ENCODE measurements around the gene KDM8.
"Not testable (repeated sequence)": the region's sequence is repeated elsewhere in the genome, so short reads cannot be mapped to it uniquely, and the experiment has no call there.

KDM8 gene

DNA sequence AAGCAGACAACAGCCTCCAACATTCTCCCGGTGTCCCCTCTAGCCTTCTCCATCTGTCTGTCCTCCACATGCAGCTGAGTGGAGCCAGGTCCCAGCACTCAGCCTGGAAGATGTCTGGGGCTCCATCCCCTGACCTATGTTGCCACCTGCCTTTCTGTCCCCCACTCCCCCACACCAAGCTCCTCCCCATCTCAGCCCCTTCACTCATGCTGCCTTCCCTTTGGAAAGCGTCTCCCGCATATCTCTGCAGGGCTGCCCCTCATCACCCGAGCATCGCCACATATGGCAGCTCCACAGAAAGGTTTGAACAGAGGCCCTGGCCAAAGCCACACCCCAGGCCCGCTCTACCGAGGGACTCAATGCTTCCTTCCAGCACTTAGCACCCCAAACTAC, 41.0 kb downstream of the KDM8 start:
- DNase-seq (ENCODE audit: low spot score): no peak

DNA sequence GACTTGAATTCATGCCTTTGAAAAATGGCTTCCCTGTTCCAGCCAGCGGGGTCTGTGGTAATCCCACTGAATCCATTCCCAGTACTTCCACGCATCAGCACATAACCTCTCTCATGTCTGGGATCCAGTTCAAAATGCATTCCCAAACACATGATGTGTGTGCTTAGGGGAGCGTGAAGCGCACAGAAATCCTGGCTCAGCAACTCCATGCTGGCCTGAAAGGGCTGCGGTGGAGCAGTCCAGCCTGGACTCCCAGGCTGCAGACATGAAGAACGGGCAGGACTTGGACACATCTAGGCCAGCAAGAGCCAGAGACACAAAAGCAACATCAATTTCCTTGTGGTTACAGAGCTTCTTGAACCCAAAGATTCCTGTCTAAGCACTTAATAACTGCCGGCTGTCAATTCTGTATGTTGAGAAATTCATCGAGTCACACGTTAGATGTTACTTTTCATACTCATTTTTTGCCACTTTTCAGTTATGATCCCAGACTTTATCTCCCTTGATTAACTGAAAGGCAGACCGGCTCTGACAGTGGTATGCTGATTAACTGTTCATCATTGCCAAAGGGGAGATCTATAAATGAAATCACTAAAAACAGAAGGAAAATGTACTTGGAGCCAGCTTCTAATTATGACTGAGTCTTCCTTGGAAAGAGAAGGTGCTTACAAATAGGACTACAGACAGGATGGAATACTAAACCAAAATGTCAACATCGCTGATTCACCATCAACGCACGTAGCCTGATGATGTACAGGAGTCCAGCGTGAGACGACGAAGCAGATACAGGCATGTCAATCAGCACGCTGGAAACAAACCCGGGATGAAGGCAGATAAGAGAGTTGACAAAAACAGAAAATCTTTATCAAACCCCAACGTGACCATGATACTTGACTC, 42.2 kb downstream of the KDM8 start:
- peak; percentile 48 for DNase-seq (ENCODE audit: low spot score)

DNA sequence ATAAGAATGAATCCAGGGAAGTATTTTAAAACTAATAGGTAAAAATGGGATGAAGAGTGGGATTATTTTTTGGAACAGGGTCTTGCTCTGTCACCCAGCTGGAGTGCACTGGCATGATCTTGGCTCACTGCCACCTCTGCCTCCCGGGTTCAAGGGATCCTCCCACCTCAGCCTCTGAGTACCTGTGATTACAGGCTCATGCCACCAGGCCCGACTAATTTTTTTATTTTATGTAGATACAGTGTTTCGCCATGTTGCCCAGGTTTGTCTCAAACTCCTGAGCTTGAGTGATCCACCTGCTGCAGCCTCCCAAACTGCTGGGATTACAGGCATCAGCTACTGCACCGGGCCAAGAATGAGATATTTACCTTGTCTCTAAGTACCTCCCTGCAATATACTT, 43.1 kb downstream of the KDM8 start:
- no peak for DNase-seq (ENCODE audit: low spot score)

- not testable (repeated sequence) for DNase-seq (ENCODE audit: low spot score)
These were observed 43.8 kb downstream of the KDM8 start for GRCh38 chr16:27247076-27247475.

DNA sequence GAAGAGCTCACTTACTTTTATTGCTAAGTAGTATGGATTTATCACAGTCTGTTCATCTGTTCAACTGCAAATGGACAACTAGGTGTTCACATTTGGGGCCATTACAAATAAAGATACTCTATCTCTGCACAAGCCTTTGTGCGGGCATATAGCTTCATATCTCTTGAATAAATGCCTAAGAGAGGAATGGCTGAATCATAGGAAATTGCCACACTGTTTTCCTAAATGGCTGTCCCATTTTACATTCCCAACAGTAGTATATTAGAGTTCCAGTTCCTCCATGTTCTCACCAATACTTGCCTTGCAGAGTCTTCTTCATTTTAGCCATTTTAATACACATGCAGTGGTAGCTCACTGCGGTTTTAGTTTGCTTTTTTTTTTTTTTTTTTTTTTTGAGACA, 44.7 kb downstream of the KDM8 start:
- no peak for DNase-seq (ENCODE audit: low spot score)

DNA sequence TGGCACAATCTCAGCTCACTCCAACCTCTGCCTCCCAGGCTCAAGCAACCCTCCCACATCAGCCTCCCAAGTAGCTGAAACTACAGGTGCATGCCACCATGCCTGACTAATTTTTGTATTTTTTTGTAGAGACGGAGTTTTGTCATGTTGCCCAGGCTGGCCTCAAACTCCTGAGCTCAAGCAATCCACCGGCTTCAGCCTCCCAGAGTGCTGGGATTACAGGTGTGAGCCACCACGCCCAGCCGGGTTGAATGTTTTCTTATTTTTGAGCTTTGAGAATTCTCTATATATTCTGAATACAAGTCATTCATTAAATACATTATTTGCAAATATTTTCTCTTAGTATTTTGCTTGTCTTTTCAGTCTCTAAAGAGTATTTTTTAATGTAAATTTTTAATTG, 45.6 kb downstream of the KDM8 start:
- not testable (repeated sequence) for DNase-seq (ENCODE audit: low spot score)

DNA sequence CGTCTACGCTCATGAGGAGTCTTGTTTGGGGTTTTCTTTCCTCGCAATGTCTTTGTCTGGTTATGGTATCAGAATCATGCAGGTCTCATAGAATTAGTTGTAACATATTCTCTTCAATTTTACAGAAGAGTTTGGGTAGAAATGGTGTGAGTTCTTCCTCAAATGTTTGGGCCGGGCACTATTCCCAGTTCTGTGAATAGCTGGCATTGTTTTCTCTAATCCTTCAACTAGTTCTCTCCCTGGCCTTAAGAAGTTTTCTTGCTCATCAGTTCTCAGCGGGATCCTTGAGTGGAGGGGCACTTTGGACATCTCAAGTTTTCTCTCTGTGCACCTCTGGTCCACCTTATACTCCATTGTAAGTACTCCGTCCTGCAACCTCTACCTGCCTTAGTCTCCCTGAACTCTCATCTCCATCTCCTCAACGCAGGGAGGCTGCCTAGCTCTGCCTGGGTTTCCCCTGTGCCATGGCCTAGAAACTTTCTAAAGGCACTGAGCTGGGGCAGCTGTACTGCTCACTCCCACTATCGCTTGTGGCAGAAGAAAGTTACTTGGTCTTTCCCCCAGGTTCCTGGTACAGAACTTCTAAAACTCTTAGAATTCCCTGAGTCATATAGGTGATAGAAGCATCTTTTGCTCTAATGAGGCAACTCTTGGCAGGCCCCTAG, 48.3 kb downstream of the KDM8 start:
- DNase-seq (ENCODE audit: low spot score): no peak

- DNase-seq (ENCODE audit: low spot score): no peak
These were observed 48.9 kb downstream of the KDM8 start for GRCh38 chr16:27252206-27252585.

DNA sequence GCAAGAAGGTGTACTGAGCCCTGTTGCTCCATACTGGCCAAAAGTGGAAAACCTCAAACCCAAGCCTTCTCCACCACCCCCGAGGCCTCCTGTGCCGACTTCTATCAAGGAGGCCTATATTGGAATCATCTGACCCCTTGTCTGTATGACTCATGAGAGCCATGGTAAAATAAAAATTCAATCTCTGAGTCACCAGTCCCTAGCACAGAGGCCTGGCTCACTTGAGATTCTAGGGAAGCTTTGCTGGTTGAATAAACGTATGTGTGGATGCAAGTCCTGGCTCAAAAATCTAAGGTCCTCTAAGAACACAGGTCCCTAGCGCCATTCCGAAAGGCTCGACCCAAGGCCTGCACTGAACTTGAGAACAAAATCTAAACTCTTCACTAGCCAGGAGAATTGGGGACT, 50.2 kb downstream of the KDM8 start:
- peak; percentile 75 for DNase-seq (ENCODE audit: low spot score)

DNA sequence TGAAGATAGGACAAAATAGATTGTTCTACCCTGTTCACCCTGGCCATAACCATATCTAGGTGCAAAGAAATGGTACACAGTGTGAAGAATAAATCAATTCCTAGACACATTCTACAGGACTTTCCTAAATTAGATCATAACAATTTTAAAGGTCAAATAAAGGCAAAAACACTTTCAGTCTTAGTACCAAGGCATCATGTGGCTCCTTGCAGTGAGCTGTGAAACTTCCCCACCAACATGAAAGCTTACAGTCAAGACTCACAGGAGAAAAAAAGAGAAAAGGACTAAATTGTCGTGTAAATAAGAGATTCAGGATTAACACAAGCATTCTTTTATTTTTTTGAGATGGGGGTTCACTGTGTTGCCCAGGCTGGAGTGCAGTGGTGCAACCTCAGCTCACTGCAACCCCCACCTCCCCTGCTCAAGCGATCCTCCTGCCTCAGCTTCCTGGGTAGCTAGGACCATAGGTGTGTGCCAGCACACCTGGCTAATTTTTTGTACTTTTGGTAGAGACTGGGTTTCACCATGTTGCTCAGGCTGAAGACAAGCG, 51.0 kb downstream of the KDM8 start:
- no peak for DNase-seq (ENCODE audit: low spot score)

DNA sequence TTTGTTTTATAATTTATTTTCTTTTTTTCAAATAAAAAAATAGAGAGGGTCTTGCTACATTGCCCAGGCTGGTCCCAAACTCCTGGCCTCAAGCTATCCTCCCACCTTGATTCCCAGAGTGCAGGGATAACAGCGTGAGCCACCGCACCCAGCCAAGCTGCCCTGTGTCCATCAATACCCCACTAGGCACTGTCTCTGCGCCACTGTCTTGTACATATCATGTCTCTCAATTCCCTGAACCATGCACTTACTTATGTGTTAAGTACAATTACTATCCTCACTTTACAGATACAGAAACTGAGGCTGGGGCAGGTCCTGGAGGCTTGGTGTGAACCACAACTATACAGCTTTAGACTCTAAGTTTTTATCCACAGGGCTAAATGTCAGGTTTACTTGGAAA, 53.5 kb downstream of the KDM8 start:
- DNase-seq (ENCODE audit: low spot score): no peak

DNA sequence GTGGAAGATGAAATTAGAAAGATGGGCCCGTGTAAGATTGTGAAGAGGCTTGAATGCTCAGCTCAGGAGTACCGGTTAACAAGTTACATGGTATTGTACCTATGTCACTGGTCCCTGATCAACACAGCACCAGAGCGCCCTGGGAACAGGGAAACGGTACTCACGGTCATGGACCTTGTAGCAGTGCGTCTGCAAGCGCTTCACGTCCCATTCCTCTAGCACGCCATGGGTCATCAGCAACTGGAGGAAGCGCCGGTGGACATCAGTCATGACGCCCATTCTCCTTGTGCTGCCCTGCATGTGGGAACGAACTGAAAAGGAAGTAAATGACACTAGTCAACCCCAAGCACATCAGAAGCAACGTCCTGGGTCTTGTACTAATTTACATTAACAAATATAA, 53.9 kb downstream of the KDM8 start:
- no peak for DNase-seq (ENCODE audit: low spot score)

- peak; percentile 26 for DNase-seq (ENCODE audit: low spot score)
These were observed 55.0 kb downstream of the KDM8 start for GRCh38 chr16:27258241-27258734.

GRCh38 chr16:27259710-27260109, 56.4 kb downstream of the KDM8 start:
- no peak for DNase-seq (ENCODE audit: low spot score)

- DNase-seq (ENCODE audit: low spot score): not testable (repeated sequence)
These were observed 59.6 kb downstream of the KDM8 start for GRCh38 chr16:27262904-27263423.

- DNase-seq (ENCODE audit: low spot score): no peak
These were observed 60.8 kb downstream of the KDM8 start for GRCh38 chr16:27264151-27264550.

DNA sequence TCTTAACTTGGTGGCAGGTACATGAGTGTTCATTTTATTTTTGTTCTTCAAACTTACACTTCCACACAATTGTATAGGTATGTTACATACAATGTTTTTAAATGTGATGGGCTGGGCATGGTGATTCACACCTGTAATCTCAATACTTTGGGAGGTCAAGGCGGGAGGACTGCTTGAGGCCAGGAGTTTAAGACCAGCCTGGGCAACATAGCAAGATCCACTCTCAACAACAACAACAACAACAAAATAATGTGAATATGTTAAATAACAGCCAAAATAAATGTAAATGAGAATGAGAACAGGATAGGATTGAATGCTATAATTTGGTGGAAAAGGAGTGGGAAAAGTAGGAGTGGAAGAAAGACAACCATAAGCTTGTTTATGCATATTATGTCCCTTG, 62.7 kb downstream of the KDM8 start:
- DNase-seq (ENCODE audit: low spot score): no peak

DNA sequence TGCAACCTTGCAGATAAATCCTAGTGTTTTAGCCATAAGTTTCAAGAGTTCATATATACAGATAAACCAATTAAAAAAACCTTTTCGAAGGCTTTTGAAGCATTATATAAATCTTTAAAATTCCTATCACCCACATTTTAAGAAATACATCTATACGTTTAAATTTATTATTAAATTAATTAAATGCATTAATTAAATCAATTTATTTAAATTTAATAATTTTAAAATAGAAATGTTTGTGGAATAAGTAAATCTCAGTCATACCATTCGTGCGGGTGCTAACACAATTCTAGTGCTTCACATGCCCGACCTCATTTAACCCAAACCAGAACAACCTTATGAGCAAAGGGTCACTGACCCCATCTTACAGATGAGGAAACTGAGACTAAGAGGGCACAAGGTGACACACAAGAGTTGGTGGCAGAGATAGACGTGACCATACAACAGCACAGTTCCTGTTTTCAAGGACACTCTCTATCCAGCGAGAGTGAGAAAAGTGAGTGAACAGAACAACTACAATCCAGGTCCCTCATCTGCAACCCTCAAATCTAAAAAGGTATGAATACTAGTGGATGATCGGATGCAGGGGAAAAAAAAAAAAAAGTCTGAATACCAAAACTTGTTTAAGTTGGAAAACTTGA, 63.8 kb downstream of the KDM8 start:
- no peak for DNase-seq (ENCODE audit: low spot score)

- DNase-seq (ENCODE audit: low spot score): peak; percentile 96
These were observed 65.3 kb downstream of the KDM8 start, which contains the start of gene NSMCE1 for GRCh38 chr16:27268376-27269299. NSMCE1 (minus strand) TSS chr16:27268772; CDS start chr16:27257570, 11,202 bp downstream.

GRCh38 chr16:27269300-27270150, 66.2 kb downstream of the KDM8 start:
- no peak for DNase-seq (ENCODE audit: low spot score)
